ENCODE results near the gene RHBDD3.

GRCh38 chr22:29216873-29217666 is 50.7 kb downstream of the RHBDD3 start:
- TF ChIP-seq CTCF (IDR thresholded peaks at IDR 0.05) (no peak), POLR2A (IDR thresholded peaks at IDR 0.05) (no peak)
